ENCODE measurements around the gene NDUFS4.
"Not testable (repeated sequence)": the region's sequence is repeated elsewhere in the genome, so short reads cannot be mapped to it uniquely, and the experiment has no call there.

NDUFS4 gene

GRCh38 chr5:53560506-53561191 is at the start of gene NDUFS4:
Gene NDUFS4 (plus strand): TSS chr5:53560639. CDS start chr5:53560663, 24 bp downstream.
- peak; percentile 73 for DNase-seq (ENCODE audit: low spot score)

- no peak for DNase-seq (ENCODE audit: low spot score)
Measured at GRCh38 chr5:53512539-53512938, 47.9 kb upstream of the NDUFS4 start.

- DNase-seq (ENCODE audit: low spot score): no peak
Measured at GRCh38 chr5:53515988-53516387, 44.5 kb upstream of the NDUFS4 start.

- no peak for DNase-seq (ENCODE audit: low spot score)
Measured at GRCh38 chr5:53520813-53521212, 39.6 kb upstream of the NDUFS4 start.

- DNase-seq (ENCODE audit: low spot score): no peak
Measured at GRCh38 chr5:53537711-53538110, 22.7 kb upstream of the NDUFS4 start.

GRCh38 chr5:53540739-53541138 is 19.7 kb upstream of the NDUFS4 start:
- DNase-seq (ENCODE audit: low spot score): not testable (repeated sequence)

- no peak for DNase-seq (ENCODE audit: low spot score)
Measured at GRCh38 chr5:53541859-53542258, 18.6 kb upstream of the NDUFS4 start.

- DNase-seq (ENCODE audit: low spot score): no peak
Measured at GRCh38 chr5:53542926-53543325, 17.5 kb upstream of the NDUFS4 start.

- no peak for DNase-seq (ENCODE audit: low spot score)
Measured at GRCh38 chr5:53543401-53543800, 17.0 kb upstream of the NDUFS4 start.

- DNase-seq (ENCODE audit: low spot score): no peak
Measured at GRCh38 chr5:53545744-53546143, 14.7 kb upstream of the NDUFS4 start.

- no peak for DNase-seq (ENCODE audit: low spot score)
Measured at GRCh38 chr5:53547226-53547625, 13.2 kb upstream of the NDUFS4 start.

GRCh38 chr5:53548501-53548900 is 11.9 kb upstream of the NDUFS4 start:
- not testable (repeated sequence) for DNase-seq (ENCODE audit: low spot score)

- no peak for DNase-seq (ENCODE audit: low spot score)
Measured at GRCh38 chr5:53549792-53550191, 10.6 kb upstream of the NDUFS4 start.

- DNase-seq (ENCODE audit: low spot score): peak; percentile 38
Measured at GRCh38 chr5:53552561-53552960, 7.9 kb upstream of the NDUFS4 start.

GRCh38 chr5:53554444-53554843 is 6.0 kb upstream of the NDUFS4 start:
- DNase-seq (ENCODE audit: low spot score): no peak

GRCh38 chr5:53555160-53555559 is 5.3 kb upstream of the NDUFS4 start:
- DNase-seq (ENCODE audit: low spot score): no peak

GRCh38 chr5:53556001-53556400 is 4.4 kb upstream of the NDUFS4 start:
- no peak for DNase-seq (ENCODE audit: low spot score)

- DNase-seq (ENCODE audit: low spot score): no peak
Measured at GRCh38 chr5:53557386-53557785, 3.1 kb upstream of the NDUFS4 start.

- no peak for DNase-seq (ENCODE audit: low spot score)
Measured at GRCh38 chr5:53558966-53559365, 1.5 kb upstream of the NDUFS4 start.

GRCh38 chr5:53560028-53560427 is 411 bp upstream of the NDUFS4 start:
- peak; percentile 21 for DNase-seq (ENCODE audit: low spot score)

- DNase-seq (ENCODE audit: low spot score): no peak
Measured at GRCh38 chr5:53568401-53568800, 8.0 kb downstream of the NDUFS4 start.

GRCh38 chr5:53568871-53569270 is 8.4 kb downstream of the NDUFS4 start:
- DNase-seq (ENCODE audit: low spot score): no peak

GRCh38 chr5:53569453-53569852 is 9.0 kb downstream of the NDUFS4 start:
- no peak for DNase-seq (ENCODE audit: low spot score)

GRCh38 chr5:53571403-53571802 is 11.0 kb downstream of the NDUFS4 start:
- no peak for DNase-seq (ENCODE audit: low spot score)
